Smooth muscle cell (in vitro differentiated cells): ENCODE data around the gene ATP6V0D1. TPM values are rescaled to one million over a fixed set of nuclear protein-coding genes. Genes with fewer than 3 reads are reported as not detected.

Experiments used
- DNase-seq: peaks from one replicate; lab custom pipeline; 2025; ENCODE audit not compliant: unreplicated experiment; lab: John Stamatoyannopoulos, UW
- H2AFZ ChIP-seq: fragments of 200-600 bp; sonication (generic); 2 replicates; pipeline ENCODE4 v1.6.0; 2016; ENCODE audit warnings: antibody characterized with exemption, low read depth, mild to moderate bottlenecking
- H3F3A ChIP-seq: fragments of 200-600 bp; sonication (generic); 2 replicates; pipeline ENCODE4 v1.6.0; 2017; ENCODE audit warnings: antibody characterized with exemption, low read depth
- H3K27ac ChIP-seq: fragments of 200-600 bp; sonication (generic); 2 replicates; pipeline ENCODE4 v1.5.1; 2016; ENCODE audit warnings: low read depth, mild to moderate bottlenecking
- H3K27me3 ChIP-seq: fragments of 200-600 bp; sonication (generic); 2 replicates; pipeline ENCODE4 v1.6.1; 2016; ENCODE audit warnings: low read depth, mild to moderate bottlenecking
- H3K36me3 ChIP-seq: fragments of 200-600 bp; sonication (generic); 2 replicates; pipeline ENCODE4 v1.5.1; 2016; ENCODE audit warnings: low read depth
- H3K4me1 ChIP-seq: fragments of 200-600 bp; sonication (generic); 2 replicates; pipeline ENCODE4 v1.5.1; 2016; ENCODE audit warnings: low read depth
- H3K4me2 ChIP-seq: fragments of 200-600 bp; sonication (generic); 2 replicates; pipeline ENCODE4 v1.6.0; 2016; ENCODE audit warnings: mild to moderate bottlenecking
- H3K4me3 ChIP-seq: fragments of 200-600 bp; sonication (generic); 2 replicates; pipeline ENCODE4 v1.5.1; 2016; ENCODE audit warnings: mild to moderate bottlenecking
- H3K79me2 ChIP-seq: fragments of 200-600 bp; sonication (generic); 2 replicates; pipeline ENCODE4 v1.6.0; 2016; ENCODE audit warnings: low read depth, mild to moderate bottlenecking
- H3K9ac ChIP-seq: fragments of 200-600 bp; sonication (generic); 2 replicates; pipeline ENCODE4 v1.6.0; 2016; ENCODE audit warnings: low read depth
- H3K9me3 ChIP-seq: fragments of 200-600 bp; sonication (generic); replicated peaks from 2 replicates; pipeline ENCODE4 v1.5.1; 2016; ENCODE audit warnings: low read depth
- H4K20me1 ChIP-seq: fragments of 200-600 bp; sonication (generic); 2 replicates; pipeline ENCODE4 v1.6.0; 2016; ENCODE audit warnings: low read depth
- CTCF ChIP-seq: fragments of 200-600 bp; sonication (generic); IDR thresholded peaks from 2 replicates; pipeline ENCODE4 v1.5.1; 2017; ENCODE audit warnings: borderline replicate concordance, mild to moderate bottlenecking, antibody characterized with exemption; ENCODE audit not compliant: insufficient read depth, poor library complexity, severe bottlenecking
- WGBS: methylation state at CpG from one replicate; pipeline ENCODE4 v1.1.7; 2016; ENCODE audit warnings: low lambda C conversion rate; 5-methylcytosine and 5-hydroxymethylcytosine counted together
- polyA plus RNA-seq: library from polyadenylated mRNA; unstranded; fragments of >200 nt; fragmentation: Nextera tagmentation; extraction: Ambion mirVana; gene quantifications from 2 replicates; pipeline ENCODE4 v1.2.1, GENCODE V29; 2016
- total RNA-seq: library from RNA; depleted of rRNA; stranded (reverse); fragments of >200 nt; gene quantifications from 2 replicates; pipeline ENCODE4 v1.2.3, GENCODE V29; 2014

Gene ATP6V0D1
- total and polyA plus RNA-seq, 2 experiments from 2014 or later, result 96.8 to 114 TPM

GRCh38 chr16:67391424-67392300 is 89.3 kb downstream of the ATP6V0D1 start:
- 96% methylated on average over 15 of the region's 15 CpGs for WGBS
- peaks cover 24% of the 10 kb centered on the region for H3K27me3 ChIP-seq

GRCh38 chr16:67390816-67391423 is 90.0 kb downstream of the ATP6V0D1 start:
- TF ChIP-seq CTCF, result no peak
- Histone ChIP-seq H3K9ac (no peak overlapping the region), H3K4me3 (no peak overlapping the region), H3K27ac (no peak overlapping the region), H3K79me2 (no peaks in the 10 kb centered on the region), H3K4me1 (peaks cover 10% of the 10 kb centered on the region), H3K27me3 (peaks cover 31% of the 10 kb centered on the region), H3K4me2 (no peak overlapping the region), H4K20me1 (no peaks in the 10 kb centered on the region), H3K36me3 (no peaks in the 10 kb centered on the region), H2AFZ (no peak overlapping the region), H3F3A (no peaks in the 10 kb centered on the region), H3K9me3 (no peaks in the 10 kb centered on the region)
- WGBS, result 94% methylated on average over 11 of the region's 11 CpGs
- no peak for DNase-seq

More at GRCh38 chr16:67391424-67392300, 89.3 kb downstream of the ATP6V0D1 start:
- H3F3A ChIP-seq, result no peaks in the 10 kb centered on the region
- no peak overlapping the region for H3K4me2 ChIP-seq
- peaks cover 17% of the 10 kb centered on the region for H3K4me1 ChIP-seq
- no peaks in the 10 kb centered on the region for H3K36me3 ChIP-seq
- H4K20me1 ChIP-seq, result no peaks in the 10 kb centered on the region
- no peak overlapping the region for H2AFZ ChIP-seq
- no peak for TF ChIP-seq CTCF
- H3K4me3 ChIP-seq, result no peak overlapping the region
- DNase-seq, result no peak
- H3K27ac ChIP-seq, result no peak overlapping the region
- H3K9ac ChIP-seq, result no peak overlapping the region
- H3K9me3 ChIP-seq, result no peaks in the 10 kb centered on the region
- no peaks in the 10 kb centered on the region for H3K79me2 ChIP-seq

- H3K9ac ChIP-seq, result no peak overlapping the region
- H3K27me3 ChIP-seq, result peaks cover 38% of the 10 kb centered on the region
- TF ChIP-seq CTCF, result no peak
- H3K4me1 ChIP-seq, result peaks cover 3% of the 10 kb centered on the region
- no peak overlapping the region for H3K4me3 ChIP-seq
- H3K36me3 ChIP-seq, result no peaks in the 10 kb centered on the region
- H3K79me2 ChIP-seq, result no peaks in the 10 kb centered on the region
- no peak overlapping the region for H2AFZ ChIP-seq
- no peaks in the 10 kb centered on the region for H3K9me3 ChIP-seq
- H3K27ac ChIP-seq, result no peak overlapping the region
- WGBS, result 91% methylated on average over 27 of the region's 27 CpGs
- H4K20me1 ChIP-seq, result no peaks in the 10 kb centered on the region
- DNase-seq, result no peak
- H3F3A ChIP-seq, result no peaks in the 10 kb centered on the region
- no peak overlapping the region for H3K4me2 ChIP-seq
These were observed 90.8 kb downstream of the ATP6V0D1 start for GRCh38 chr16:67389911-67390815.
